SK-N-SH (cell line): ENCODE data around the gene EYA2. TPM values are rescaled to one million over a fixed set of nuclear protein-coding genes. Genes with fewer than 3 reads are reported as not detected.

Experiments
- CTCF ChIA-PET: fragments of 300-600, 350-600 bp; formaldehyde crosslinking; extraction: SDS; loops from one replicate; lab custom pipeline; 2021; lab: Yijun Ruan, JAX
- POLR2A ChIA-PET: fragments of 350-600 bp; sonication (Branson Sonifier 250); formaldehyde crosslinking; extraction: SDS; loops from one replicate; lab custom pipeline; 2020; ENCODE audit warnings: antibody characterized with exemption, inconsistent platforms; lab: Yijun Ruan, JAX
- DNase-seq: peaks from one replicate; pipeline ENCODE4 v3.0.0; 2012
- H2AFZ ChIP-seq: fragments of 200-600 bp; sonication (generic); 2 replicates; pipeline ENCODE4 v1.8.1; 2016; ENCODE audit warnings: antibody characterized with exemption, mild to moderate bottlenecking, low read depth
- H3F3A ChIP-seq: fragments of 200-600 bp; sonication (generic); replicated peaks from 2 replicates; pipeline ENCODE3; 2016; ENCODE audit warnings: antibody characterized with exemption, mild to moderate bottlenecking; ENCODE audit not compliant: insufficient read depth
- H3K27ac ChIP-seq, 2 experiments: fragments of 200-500 bp in 1 of 2; fragments of 200-600 bp in 1 of 2; sonication (Bioruptor generic) in 1 of 2; sonication (generic), shearing (Covaris generic) in 1 of 2; 2 replicates each; pipeline versions ENCODE4 v1.5.1 to v1.6.1; 2014 to 2016; ENCODE audit warnings: low read depth in 2 of 2, inconsistent platforms in 1 of 2, low read length in 1 of 2, mild to moderate bottlenecking in 1 of 2, mixed read lengths in 1 of 2
- H3K27me3 ChIP-seq: fragments of 200-600 bp; sonication (generic), shearing (Covaris generic); 2 replicates; pipeline ENCODE4 v1.6.1; 2016; ENCODE audit warnings: mixed run types; ENCODE audit not compliant: insufficient read depth
- H3K36me3 ChIP-seq, 2 experiments: fragments of 200-500 bp in 1 of 2; fragments of 200-600 bp in 1 of 2; sonication (Bioruptor generic) in 1 of 2; sonication (generic) in 1 of 2; replicated peaks in 1 of 2; 2 replicates each; pipeline versions ENCODE3 to v1.5.1; 2014 to 2016; ENCODE audit warnings: low read length in 1 of 2, mild to moderate bottlenecking in 1 of 2; ENCODE audit not compliant: insufficient read depth in 2 of 2, control insufficient read depth in 1 of 2
- H3K4me1 ChIP-seq, 2 experiments: fragments of 200-500 bp in 1 of 2; fragments of 200-600 bp in 1 of 2; sonication (Bioruptor generic) in 1 of 2; sonication (generic), shearing (Covaris generic) in 1 of 2; 2 replicates each; pipeline versions ENCODE4 v1.5.1 to v1.6.1; 2014 to 2016; ENCODE audit warnings: low read depth in 1 of 2, low read length in 1 of 2, mixed run types in 1 of 2; ENCODE audit not compliant: insufficient read depth in 2 of 2, control insufficient read depth in 1 of 2
- H3K4me2 ChIP-seq: fragments of 200-600 bp; sonication (generic), shearing (Covaris generic); 2 replicates; pipeline ENCODE4 v1.6.1; 2017; ENCODE audit warnings: mixed run types
- H3K4me3 ChIP-seq, 2 experiments: fragments of 200-500 bp in 1 of 2; fragments of 200-600 bp in 1 of 2; sonication (Bioruptor generic) in 1 of 2; sonication (generic), shearing (Covaris generic) in 1 of 2; 2 replicates each; pipeline versions ENCODE4 v1.5.1 to v1.8.1; 2014 to 2016; ENCODE audit warnings: low read depth in 2 of 2, inconsistent platforms in 1 of 2, low read length in 1 of 2, mild to moderate bottlenecking in 1 of 2, mixed read lengths in 1 of 2, moderate library complexity in 1 of 2
- H3K79me2 ChIP-seq: fragments of 200-600 bp; sonication (generic); 2 replicates; pipeline ENCODE4 v1.8.1; 2017; ENCODE audit warnings: mild to moderate bottlenecking; ENCODE audit not compliant: insufficient read depth
- H3K9ac ChIP-seq: fragments of 200-600 bp; sonication (generic); 2 replicates; pipeline ENCODE4 v1.6.1; 2017; ENCODE audit warnings: mixed run types
- H3K9me2 ChIP-seq: fragments of 200-600 bp; sonication (generic); 2 replicates; pipeline ENCODE4 v1.6.1; 2017; ENCODE audit warnings: mixed run types
- H3K9me3 ChIP-seq: fragments of 200-600 bp; sonication (generic); 2 replicates; pipeline ENCODE4 v1.6.1; 2017; ENCODE audit warnings: mixed run types, mild to moderate bottlenecking, moderate library complexity
- H4K20me1 ChIP-seq: fragments of 200-600 bp; sonication (generic); 2 replicates; pipeline ENCODE4 v1.6.1; 2017; ENCODE audit warnings: mild to moderate bottlenecking, mixed run types; ENCODE audit not compliant: insufficient read depth
- ELF1 ChIP-seq: IDR thresholded peaks from 2 replicates; pipeline ENCODE4 v1.4.0; 2012
- EP300 ChIP-seq, 2 experiments: IDR thresholded peaks; 2 replicates each; pipeline versions ENCODE4 v1.4.0 to v1.6.1; 2012; ENCODE audit warnings: borderline replicate concordance in 1 of 2, low read depth in 1 of 2, low read length in 1 of 2
- EZH2phosphoT487 ChIP-seq: fragments of 200-600 bp; sonication (generic); IDR thresholded peaks from 2 replicates; pipeline ENCODE4 v1.6.1; 2017; ENCODE audit warnings: low read depth, mixed run types, mild to moderate bottlenecking, antibody characterized with exemption, moderate library complexity, borderline replicate concordance
- FOSL2 ChIP-seq: IDR thresholded peaks from 2 replicates; pipeline ENCODE4 v1.4.0; 2012; ENCODE audit warnings: low read depth, mild to moderate bottlenecking, moderate library complexity, borderline replicate concordance
- FOXJ3 ChIP-seq: sonication (generic); formaldehyde crosslinking; IDR thresholded peaks from 2 replicates; pipeline ENCODE4 v1.5.1; 2020; ENCODE audit warnings: mild to moderate bottlenecking, missing genetic modification reagents
- FOXM1 ChIP-seq: IDR thresholded peaks from 2 replicates; pipeline ENCODE4 v1.4.0; 2012; ENCODE audit warnings: low read depth, mild to moderate bottlenecking
- MEF2A ChIP-seq: IDR thresholded peaks from 2 replicates; pipeline ENCODE4 v1.4.0; 2012; ENCODE audit warnings: low read depth, borderline replicate concordance
- MXI1 ChIP-seq: IDR thresholded peaks from 2 replicates; pipeline ENCODE4 v1.6.1; 2012; ENCODE audit warnings: mild to moderate bottlenecking, low read depth, low read length, improper control_type of control experiment
- RAD21 ChIP-seq: IDR thresholded peaks from 2 replicates; pipeline ENCODE4 v1.6.1; 2012; ENCODE audit warnings: mild to moderate bottlenecking, low read length
- RFX5 ChIP-seq: IDR thresholded peaks from 2 replicates; pipeline ENCODE4 v1.6.1; 2012; ENCODE audit warnings: mild to moderate bottlenecking, improper control_type of control experiment, low read length
- RXRA ChIP-seq: IDR thresholded peaks from 2 replicates; pipeline ENCODE4 v1.4.0; 2012; ENCODE audit warnings: low read depth, mild to moderate bottlenecking, borderline replicate concordance
- SIN3A ChIP-seq: IDR thresholded peaks from 2 replicates; pipeline ENCODE4 v1.6.1; 2012; ENCODE audit warnings: low read depth, mild to moderate bottlenecking, low read length, moderate library complexity, borderline replicate concordance
- TCF12 ChIP-seq: IDR thresholded peaks from 2 replicates; pipeline ENCODE4 v1.4.0; 2012
- YY1 ChIP-seq: IDR thresholded peaks from 2 replicates; pipeline ENCODE4 v1.4.0; 2012; ENCODE audit warnings: low read depth, mild to moderate bottlenecking
- WGBS: methylation state at CpG from one replicate; pipeline ENCODE4 v1.1.6; 2017; ENCODE audit warnings: low lambda C conversion rate; 5-methylcytosine and 5-hydroxymethylcytosine counted together
- polyA plus RNA-seq, 3 experiments: library from polyadenylated mRNA; depleted of rRNA; stranded (reverse); fragments of >200 nt; gene quantifications; 2 replicates each; pipeline ENCODE4 v1.2.3, GENCODE V29; 2012
- TF ChIP-seq, protein P1 (sequence below): fragments of 150-350 bp; IDR thresholded peaks from 2 replicates; pipeline ENCODE4 v1.6.1; 2016; ENCODE audit warnings: mild to moderate bottlenecking, low read depth, low read length
- TF ChIP-seq, protein P2 (sequence below): IDR thresholded peaks from 2 replicates; pipeline ENCODE4 v1.6.1; 2012; ENCODE audit warnings: mild to moderate bottlenecking, low read depth, low read length, moderate library complexity
- TF ChIP-seq, protein P3 (sequence below): fragments of 200-600 bp; sonication (generic); IDR thresholded peaks from 2 replicates; pipeline ENCODE4 v1.6.1; 2017; ENCODE audit warnings: antibody characterized with exemption, mild to moderate bottlenecking, moderate library complexity
- TF ChIP-seq, protein P4 (sequence below): IDR thresholded peaks from 2 replicates; pipeline ENCODE4 v1.4.0; 2012; ENCODE audit warnings: low read depth, borderline replicate concordance
- TF ChIP-seq, protein P5 (sequence below): IDR thresholded peaks from 2 replicates; pipeline ENCODE4 v1.4.0; 2012; ENCODE audit warnings: low read depth

The EYA2 gene
- polyA plus RNA-seq, 1 of the 3 experiments (the other 2 are of a cell fraction), result 0.05 TPM

DNA sequence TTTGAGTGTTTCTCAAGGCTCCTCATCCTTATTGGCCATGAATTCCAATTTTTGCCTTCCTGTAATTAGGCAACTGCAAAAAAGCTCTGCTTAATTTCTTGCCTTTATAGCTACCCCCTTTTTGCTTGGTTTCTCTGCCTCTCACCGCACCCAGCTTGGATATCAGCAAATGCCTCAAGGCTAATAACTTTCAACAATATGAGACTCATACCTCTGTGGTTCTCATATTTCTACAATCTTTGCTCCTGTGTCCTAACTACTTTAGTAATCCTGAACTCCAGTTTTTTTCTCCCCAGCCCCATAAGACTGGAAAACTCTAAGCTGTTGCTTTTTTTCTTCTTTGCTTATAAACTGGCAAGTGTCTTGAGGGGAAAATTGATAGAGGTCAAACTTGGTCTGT lies 88.8 kb downstream of the EYA2 start:
- WGBS, result 38% methylated on average over 1 of the region's 1 CpG
- Histone ChIP-seq H2AFZ (no peak overlapping the region), H4K20me1 (no peaks in the 10 kb centered on the region), H3K79me2 (no peaks in the 10 kb centered on the region), H3K27me3 (no peaks in the 10 kb centered on the region; the same call in 1 of the 2 replicates), H3K4me1 (no peaks in the 10 kb centered on the region), H3K27ac (no peak overlapping the region), H3K36me3 (no peaks in the 10 kb centered on the region), H3F3A (no peaks in the 10 kb centered on the region), H3K9me3 (no peaks in the 10 kb centered on the region), H3K9ac (no peak overlapping the region), H3K4me3 (no peak overlapping the region), H3K4me2 (no peak overlapping the region), H3K9me2 (no peaks in the 10 kb centered on the region)
- TF ChIP-seq MEF2A, result no peak
- no peak for TF ChIP-seq EZH2phosphoT487
- TF ChIP-seq RAD21, result no peak
- no peak for TF ChIP-seq MXI1
- TF ChIP-seq, protein P1, sequence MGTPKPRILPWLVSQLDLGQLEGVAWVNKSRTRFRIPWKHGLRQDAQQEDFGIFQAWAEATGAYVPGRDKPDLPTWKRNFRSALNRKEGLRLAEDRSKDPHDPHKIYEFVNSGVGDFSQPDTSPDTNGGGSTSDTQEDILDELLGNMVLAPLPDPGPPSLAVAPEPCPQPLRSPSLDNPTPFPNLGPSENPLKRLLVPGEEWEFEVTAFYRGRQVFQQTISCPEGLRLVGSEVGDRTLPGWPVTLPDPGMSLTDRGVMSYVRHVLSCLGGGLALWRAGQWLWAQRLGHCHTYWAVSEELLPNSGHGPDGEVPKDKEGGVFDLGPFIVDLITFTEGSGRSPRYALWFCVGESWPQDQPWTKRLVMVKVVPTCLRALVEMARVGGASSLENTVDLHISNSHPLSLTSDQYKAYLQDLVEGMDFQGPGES, result no peak
- TF ChIP-seq, protein P2, sequence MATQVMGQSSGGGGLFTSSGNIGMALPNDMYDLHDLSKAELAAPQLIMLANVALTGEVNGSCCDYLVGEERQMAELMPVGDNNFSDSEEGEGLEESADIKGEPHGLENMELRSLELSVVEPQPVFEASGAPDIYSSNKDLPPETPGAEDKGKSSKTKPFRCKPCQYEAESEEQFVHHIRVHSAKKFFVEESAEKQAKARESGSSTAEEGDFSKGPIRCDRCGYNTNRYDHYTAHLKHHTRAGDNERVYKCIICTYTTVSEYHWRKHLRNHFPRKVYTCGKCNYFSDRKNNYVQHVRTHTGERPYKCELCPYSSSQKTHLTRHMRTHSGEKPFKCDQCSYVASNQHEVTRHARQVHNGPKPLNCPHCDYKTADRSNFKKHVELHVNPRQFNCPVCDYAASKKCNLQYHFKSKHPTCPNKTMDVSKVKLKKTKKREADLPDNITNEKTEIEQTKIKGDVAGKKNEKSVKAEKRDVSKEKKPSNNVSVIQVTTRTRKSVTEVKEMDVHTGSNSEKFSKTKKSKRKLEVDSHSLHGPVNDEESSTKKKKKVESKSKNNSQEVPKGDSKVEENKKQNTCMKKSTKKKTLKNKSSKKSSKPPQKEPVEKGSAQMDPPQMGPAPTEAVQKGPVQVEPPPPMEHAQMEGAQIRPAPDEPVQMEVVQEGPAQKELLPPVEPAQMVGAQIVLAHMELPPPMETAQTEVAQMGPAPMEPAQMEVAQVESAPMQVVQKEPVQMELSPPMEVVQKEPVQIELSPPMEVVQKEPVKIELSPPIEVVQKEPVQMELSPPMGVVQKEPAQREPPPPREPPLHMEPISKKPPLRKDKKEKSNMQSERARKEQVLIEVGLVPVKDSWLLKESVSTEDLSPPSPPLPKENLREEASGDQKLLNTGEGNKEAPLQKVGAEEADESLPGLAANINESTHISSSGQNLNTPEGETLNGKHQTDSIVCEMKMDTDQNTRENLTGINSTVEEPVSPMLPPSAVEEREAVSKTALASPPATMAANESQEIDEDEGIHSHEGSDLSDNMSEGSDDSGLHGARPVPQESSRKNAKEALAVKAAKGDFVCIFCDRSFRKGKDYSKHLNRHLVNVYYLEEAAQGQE, result no peak
- TF ChIP-seq TCF12, result no peak
- no peak for TF ChIP-seq SIN3A
- TF ChIP-seq FOSL2, result no peak
- TF ChIP-seq, protein P3, sequence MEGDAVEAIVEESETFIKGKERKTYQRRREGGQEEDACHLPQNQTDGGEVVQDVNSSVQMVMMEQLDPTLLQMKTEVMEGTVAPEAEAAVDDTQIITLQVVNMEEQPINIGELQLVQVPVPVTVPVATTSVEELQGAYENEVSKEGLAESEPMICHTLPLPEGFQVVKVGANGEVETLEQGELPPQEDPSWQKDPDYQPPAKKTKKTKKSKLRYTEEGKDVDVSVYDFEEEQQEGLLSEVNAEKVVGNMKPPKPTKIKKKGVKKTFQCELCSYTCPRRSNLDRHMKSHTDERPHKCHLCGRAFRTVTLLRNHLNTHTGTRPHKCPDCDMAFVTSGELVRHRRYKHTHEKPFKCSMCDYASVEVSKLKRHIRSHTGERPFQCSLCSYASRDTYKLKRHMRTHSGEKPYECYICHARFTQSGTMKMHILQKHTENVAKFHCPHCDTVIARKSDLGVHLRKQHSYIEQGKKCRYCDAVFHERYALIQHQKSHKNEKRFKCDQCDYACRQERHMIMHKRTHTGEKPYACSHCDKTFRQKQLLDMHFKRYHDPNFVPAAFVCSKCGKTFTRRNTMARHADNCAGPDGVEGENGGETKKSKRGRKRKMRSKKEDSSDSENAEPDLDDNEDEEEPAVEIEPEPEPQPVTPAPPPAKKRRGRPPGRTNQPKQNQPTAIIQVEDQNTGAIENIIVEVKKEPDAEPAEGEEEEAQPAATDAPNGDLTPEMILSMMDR, result no peak
- TF ChIP-seq ELF1, result no peak
- no peak for TF ChIP-seq YY1
- no peak for TF ChIP-seq RXRA
- no peak for TF ChIP-seq FOXM1
- TF ChIP-seq, protein P4, sequence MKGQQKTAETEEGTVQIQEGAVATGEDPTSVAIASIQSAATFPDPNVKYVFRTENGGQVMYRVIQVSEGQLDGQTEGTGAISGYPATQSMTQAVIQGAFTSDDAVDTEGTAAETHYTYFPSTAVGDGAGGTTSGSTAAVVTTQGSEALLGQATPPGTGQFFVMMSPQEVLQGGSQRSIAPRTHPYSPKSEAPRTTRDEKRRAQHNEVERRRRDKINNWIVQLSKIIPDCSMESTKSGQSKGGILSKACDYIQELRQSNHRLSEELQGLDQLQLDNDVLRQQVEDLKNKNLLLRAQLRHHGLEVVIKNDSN, result no peak
- TF ChIP-seq, protein P5, sequence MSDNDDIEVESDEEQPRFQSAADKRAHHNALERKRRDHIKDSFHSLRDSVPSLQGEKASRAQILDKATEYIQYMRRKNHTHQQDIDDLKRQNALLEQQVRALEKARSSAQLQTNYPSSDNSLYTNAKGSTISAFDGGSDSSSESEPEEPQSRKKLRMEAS, result no peak
- no peak for TF ChIP-seq FOXJ3 (CRISPR knock-in tag)
- no peak for TF ChIP-seq EP300 (IDR thresholded peaks at IDR 0.05; ENCODE audit: borderline replicate concordance in 1 of 2, low read depth in 1 of 2, low read length in 1 of 2)
- TF ChIP-seq RFX5, result no peak
- ChIA-PET CTCF (no interaction called here), POLR2A (no interaction called here)
- no peak for DNase-seq
